GM12878 (cell line): ENCODE measurements around the gene RRN3. TPM values are rescaled to one million over a fixed set of nuclear protein-coding genes. Genes with fewer than 3 reads are reported as not detected.
A peak's percentile ranks its signal among the peaks of the same experiment; 100 is the strongest.
"Not testable (repeated sequence)": the region's sequence is repeated elsewhere in the genome, so short reads cannot be mapped to it uniquely, and the experiment has no call there.

Experiments used
- ATAC-seq: fragments of 200-7000 bp; cut with Tn5 transposase; 3 replicates; pipeline ENCODE4 v1.9.1; 2020; ENCODE audit warnings: mild to moderate bottlenecking, moderate library complexity
- BruUV-seq: library from RNA; stranded (reverse); fragments of 400-500 nt; replicated peaks from 2 replicates; lab custom pipeline; 2021; lab: Mats Ljungman, UMichigan
- CTCF ChIA-PET: fragments of 300-600 bp; sonication (Branson Sonifier 250); formaldehyde crosslinking; extraction: SDS; loops from one replicate; lab custom pipeline; 2021; ENCODE audit warnings: inconsistent platforms; lab: Yijun Ruan, JAX
- POLR2A ChIA-PET: fragments of 350-600 bp; formaldehyde crosslinking; extraction: SDS; loops from one replicate; lab custom pipeline; 2021; ENCODE audit warnings: inconsistent platforms; lab: Charles Lee
- RAD21 ChIA-PET: fragments of 300-600 bp; sonication (Branson Sonifier 250); formaldehyde crosslinking; loops from one replicate; lab custom pipeline; 2023; ENCODE audit warnings: antibody characterized with exemption; ENCODE audit not compliant: unreplicated experiment; lab: Charles Lee
- SMC1A ChIA-PET: fragments of 300-600 bp; sonication (Branson Sonifier 250); formaldehyde crosslinking; loops from one replicate; lab custom pipeline; 2023; ENCODE audit not compliant: unreplicated experiment, uncharacterized antibody; lab: Charles Lee
- DNase-seq: peaks from one replicate; pipeline ENCODE4 v3.0.0-alpha.2; 2011; ENCODE audit warnings: low read depth, low spot score
- FAIRE-seq: peaks from 3 replicates; lab custom pipeline; 2011; peaks lifted over from hg19 to GRCh38; lab: Jason Lieb, UNC
- H2AFZ ChIP-seq: 2 replicates; pipeline ENCODE4 v1.6.0; 2011; ENCODE audit warnings: low read depth, low read length, control low read depth; ENCODE audit not compliant: control insufficient read depth
- H3K27ac ChIP-seq: 2 replicates; pipeline ENCODE4 v1.5.1; 2011; ENCODE audit warnings: control low read depth; ENCODE audit not compliant: control insufficient read depth, insufficient read depth
- H3K27me3 ChIP-seq, 2 experiments: replicated peaks in 1 of 2; 2 replicates each; pipeline versions ENCODE4 v1.6.0 to v1.6.1; 2011; ENCODE audit warnings: low read length in 1 of 2; ENCODE audit not compliant: control insufficient read depth in 2 of 2, insufficient read depth in 2 of 2
- H3K36me3 ChIP-seq, 2 experiments: 2 replicates each; pipeline ENCODE4 v1.5.1; 2011; ENCODE audit warnings: low read length in 1 of 2; ENCODE audit not compliant: control insufficient read depth in 2 of 2, insufficient read depth in 2 of 2
- H3K4me1 ChIP-seq: 2 replicates; pipeline ENCODE4 v1.6.1; 2011; ENCODE audit warnings: mild to moderate bottlenecking, low read length, moderate library complexity, mixed read lengths; ENCODE audit not compliant: control insufficient read depth, insufficient read depth
- H3K4me2 ChIP-seq: 2 replicates; pipeline ENCODE4 v1.6.0; 2011; ENCODE audit warnings: control low read depth; ENCODE audit not compliant: control insufficient read depth, insufficient read depth
- H3K4me3 ChIP-seq: fragments of 200-600 bp; sonication (generic); 2 replicates; pipeline ENCODE4 v1.5.1; 2016
- H3K79me2 ChIP-seq: 2 replicates; pipeline ENCODE4 v1.6.0; 2011; ENCODE audit warnings: low read length; ENCODE audit not compliant: control insufficient read depth, insufficient read depth
- H3K9ac ChIP-seq: 2 replicates; pipeline ENCODE4 v1.8.0; 2011; ENCODE audit warnings: low read length, control low read depth, mixed read lengths; ENCODE audit not compliant: control insufficient read depth, insufficient read depth
- H3K9me3 ChIP-seq: replicated peaks from 3 replicates; pipeline ENCODE4 v1.5.1; 2011; ENCODE audit warnings: mild to moderate bottlenecking, low read length; ENCODE audit not compliant: control insufficient read depth, insufficient read depth
- H4K20me1 ChIP-seq: 2 replicates; pipeline ENCODE4 v1.6.0; 2011; ENCODE audit not compliant: control insufficient read depth, insufficient read depth
- JUNB ChIP-seq: IDR thresholded peaks from 2 replicates; pipeline ENCODE4 v1.6.1; 2016; ENCODE audit warnings: antibody characterized with exemption, mild to moderate bottlenecking
- NFIC ChIP-seq: IDR thresholded peaks from 2 replicates; pipeline ENCODE4 v1.6.1; 2012; ENCODE audit warnings: low read depth, mild to moderate bottlenecking, inconsistent platforms, low read length, moderate library complexity
- RAD21 ChIP-seq: IDR thresholded peaks from 2 replicates; pipeline ENCODE4 v1.6.1; 2011; ENCODE audit warnings: mild to moderate bottlenecking, low read depth, low read length, moderate library complexity; ENCODE audit not compliant: insufficient read depth
- WGBS: methylation state at CpG from one replicate; pipeline ENCODE4 v1.1.6; 2016; ENCODE audit warnings: low lambda C conversion rate; ENCODE audit not compliant: insufficient replicate concordance, insufficient coverage; ENCODE audit errors: missing lambda C conversion rate; 5-methylcytosine and 5-hydroxymethylcytosine counted together
- in situ Hi-C: fragments of 300-500 bp; cut with MboI; formaldehyde crosslinking; loops from 9 replicates; pipeline ENCODE4 v1.14.3; 2018; ENCODE audit warnings: mixed read lengths
- intact Hi-C: fragments of 100-400 bp; cut with micrococcal nuclease; formaldehyde crosslinking; loops from one replicate; pipeline ENCODE4 v1.14.2; 2022; ENCODE audit not compliant: unreplicated experiment
- polyA plus RNA-seq, 11 experiments: library from polyadenylated mRNA; depleted of rRNA in 4 of 11; unstranded in 6 of 11; stranded (reverse) in 5 of 11; fragments of >200 nt; fragmentation: Nextera tagmentation in 4 of 11; fragmentation: Illumina TruSeq in 1 of 11; extraction: Ambion mirVana in 4 of 11; extraction: Trizol in 1 of 11; gene quantifications; 1 replicate in 1 of 11; 2 replicates in 10 of 11; pipeline versions ENCODE4 v1.2.1 to v1.2.3, GENCODE V29; 2011 to 2016; ENCODE audit warnings: inconsistent platforms in 2 of 11, missing spikeins in 2 of 11, low read depth in 1 of 11
- total RNA-seq, 4 experiments: library from RNA; depleted of rRNA in 3 of 4; stranded (reverse); fragments of >200 nt in 3 of 4; fragmentation: Illumina TruSeq in 1 of 4; extraction: Trizol in 1 of 4; gene quantifications; 2 replicates each; pipeline versions ENCODE4 v1.2.1 to v1.2.3, GENCODE V29; 2013 to 2021
- TF ChIP-seq, protein P1 (sequence below), 3 experiments: IDR thresholded peaks in 2 of 3; conservative IDR thresholded peaks in 1 of 3; 2 replicates each; pipeline ENCODE4 v1.5.1; 2011; ENCODE audit warnings: low read depth in 3 of 3, low read length in 3 of 3, mild to moderate bottlenecking in 3 of 3, control low read depth in 2 of 3, moderate library complexity in 2 of 3, inconsistent platforms in 1 of 3, mixed read lengths in 1 of 3; ENCODE audit not compliant: control insufficient read depth in 2 of 3, insufficient read depth in 1 of 3; ENCODE audit errors: extremely low read depth in 1 of 3
- TF ChIP-seq, protein P2 (sequence below): fragments of 450-650 bp; IDR thresholded peaks from 2 replicates; pipeline ENCODE4 v1.6.1; 2017; ENCODE audit warnings: low read depth, mild to moderate bottlenecking, moderate library complexity
- TF ChIP-seq, protein P3 (sequence below): fragments of 450-650 bp; IDR thresholded peaks from 2 replicates; pipeline ENCODE4 v1.6.1; 2017; ENCODE audit warnings: mild to moderate bottlenecking, low read depth, inconsistent platforms; ENCODE audit not compliant: poor library complexity, severe bottlenecking
- TF ChIP-seq, protein P4 (sequence below): IDR thresholded peaks from 2 replicates; pipeline ENCODE4 v1.6.1; 2012; ENCODE audit warnings: low read length, inconsistent platforms

Gene RRN3
- total and polyA plus RNA-seq, 10 of the 15 experiments (the other 5 are each of a cell fraction or from before 2014, with no cell fraction given) = 21.9 to 55.5 (median 33.2) TPM

DNA sequence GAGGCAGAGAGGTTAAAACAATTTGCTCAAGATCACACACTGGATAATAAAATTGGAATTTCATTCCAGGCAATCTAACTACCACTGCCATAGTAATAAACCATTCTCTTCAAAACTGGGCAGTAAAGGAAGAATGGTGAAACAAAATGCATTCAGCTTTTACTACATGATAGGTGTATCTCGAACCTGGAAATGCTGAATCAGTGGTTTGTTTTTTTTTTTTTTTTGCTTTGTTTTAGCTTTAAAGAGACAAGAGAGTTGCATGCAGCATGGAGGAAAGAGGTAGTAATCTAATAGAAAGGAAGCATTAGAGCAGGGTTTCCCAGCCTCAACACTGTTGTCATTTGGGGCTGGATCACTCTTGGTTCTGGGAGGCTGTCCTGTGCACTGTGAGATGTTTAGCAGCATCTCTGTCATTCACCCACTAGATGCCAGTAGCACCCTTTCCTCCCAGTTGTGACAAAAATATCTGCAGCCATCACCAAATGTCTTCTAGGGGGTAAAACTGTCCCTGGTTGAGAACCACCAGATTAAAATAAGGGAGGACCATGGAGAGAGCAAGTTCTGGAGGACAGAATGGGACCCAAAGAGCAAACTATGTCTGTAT is 3.3 kb downstream of the RRN3 start:
- in situ Hi-C loops = loop anchor here (25.0 kb wide), 1 partner anchor 453 kb away; the partner anchor contains the start of genes BFAR and PARN
- DNase-seq, H3K27ac ChIP-seq, H4K20me1 ChIP-seq, H3K4me3 ChIP-seq, H3K9ac ChIP-seq, BruUV-seq, H2AFZ ChIP-seq, intact Hi-C loops, FAIRE-seq, H3K36me3 ChIP-seq, RAD21 ChIA-PET, SMC1A ChIA-PET, H3K27me3 ChIP-seq, H3K9me3 ChIP-seq, CTCF ChIA-PET, H3K4me2 ChIP-seq, H3K4me1 ChIP-seq, POLR2A ChIA-PET: not testable (repeated sequence)
- peak; percentile 28 for ATAC-seq
- peaks cover 19% of the 10 kb centered on the region for H3K79me2 ChIP-seq
- peak; percentile 12; the same call in 1 of the 2 replicates for TF ChIP-seq RAD21
- TF ChIP-seq, protein P1, sequence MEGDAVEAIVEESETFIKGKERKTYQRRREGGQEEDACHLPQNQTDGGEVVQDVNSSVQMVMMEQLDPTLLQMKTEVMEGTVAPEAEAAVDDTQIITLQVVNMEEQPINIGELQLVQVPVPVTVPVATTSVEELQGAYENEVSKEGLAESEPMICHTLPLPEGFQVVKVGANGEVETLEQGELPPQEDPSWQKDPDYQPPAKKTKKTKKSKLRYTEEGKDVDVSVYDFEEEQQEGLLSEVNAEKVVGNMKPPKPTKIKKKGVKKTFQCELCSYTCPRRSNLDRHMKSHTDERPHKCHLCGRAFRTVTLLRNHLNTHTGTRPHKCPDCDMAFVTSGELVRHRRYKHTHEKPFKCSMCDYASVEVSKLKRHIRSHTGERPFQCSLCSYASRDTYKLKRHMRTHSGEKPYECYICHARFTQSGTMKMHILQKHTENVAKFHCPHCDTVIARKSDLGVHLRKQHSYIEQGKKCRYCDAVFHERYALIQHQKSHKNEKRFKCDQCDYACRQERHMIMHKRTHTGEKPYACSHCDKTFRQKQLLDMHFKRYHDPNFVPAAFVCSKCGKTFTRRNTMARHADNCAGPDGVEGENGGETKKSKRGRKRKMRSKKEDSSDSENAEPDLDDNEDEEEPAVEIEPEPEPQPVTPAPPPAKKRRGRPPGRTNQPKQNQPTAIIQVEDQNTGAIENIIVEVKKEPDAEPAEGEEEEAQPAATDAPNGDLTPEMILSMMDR (IDR thresholded peaks at IDR 0.05 in 2 of 3, conservative IDR thresholded peaks at IDR 0.05 in 1 of 3; ENCODE audit: control insufficient read depth in 2 of 3, extremely low read depth in 1 of 3, insufficient read depth in 1 of 3, low read depth in 3 of 3, low read length in 3 of 3) = peak in 1 of 3 experiments; percentile 12; a peak in 1 of 6 replicates
- 100% methylated on average over 1 of the region's 1 CpG for WGBS

DNA sequence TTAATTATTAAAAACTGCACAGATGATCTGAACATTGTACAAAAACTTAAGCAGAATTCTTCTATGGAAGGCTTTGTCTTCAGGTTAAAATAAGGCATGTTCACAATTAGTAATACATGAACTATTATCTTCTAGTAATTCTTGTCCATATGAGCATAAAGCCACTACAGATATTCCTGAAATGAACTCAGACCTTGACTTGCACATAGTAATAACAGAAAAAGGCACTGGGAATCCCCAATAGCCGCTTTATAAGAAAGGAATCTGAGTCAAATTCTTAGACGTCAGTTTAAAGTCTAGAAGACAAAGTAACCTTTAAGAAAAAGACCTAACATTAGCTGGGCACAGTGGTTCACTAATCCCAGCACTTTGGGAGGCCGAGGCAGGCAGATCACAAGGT is 11.3 kb downstream of the RRN3 start:
- H3K27me3 ChIP-seq, DNase-seq, H3K9me3 ChIP-seq, SMC1A ChIA-PET, CTCF ChIA-PET, H3K36me3 ChIP-seq, BruUV-seq, FAIRE-seq, H3K27ac ChIP-seq, H3K79me2 ChIP-seq, H3K4me2 ChIP-seq, H3K4me3 ChIP-seq, H3K4me1 ChIP-seq, intact Hi-C loops, H2AFZ ChIP-seq, RAD21 ChIA-PET, H3K9ac ChIP-seq, POLR2A ChIA-PET, H4K20me1 ChIP-seq: not testable (repeated sequence)
- in situ Hi-C loops = loop anchor here (25.0 kb wide), 1 partner anchor 445 kb away; the partner anchor contains the start of genes BFAR and PARN
- 5% methylated on average over 3 of the region's 3 CpGs for WGBS
- ATAC-seq = peak; percentile 80
- TF ChIP-seq NFIC (peak; percentile 55; the same call in 1 of the 2 replicates), JUNB (peak; percentile 80)
- TF ChIP-seq, protein P2, sequence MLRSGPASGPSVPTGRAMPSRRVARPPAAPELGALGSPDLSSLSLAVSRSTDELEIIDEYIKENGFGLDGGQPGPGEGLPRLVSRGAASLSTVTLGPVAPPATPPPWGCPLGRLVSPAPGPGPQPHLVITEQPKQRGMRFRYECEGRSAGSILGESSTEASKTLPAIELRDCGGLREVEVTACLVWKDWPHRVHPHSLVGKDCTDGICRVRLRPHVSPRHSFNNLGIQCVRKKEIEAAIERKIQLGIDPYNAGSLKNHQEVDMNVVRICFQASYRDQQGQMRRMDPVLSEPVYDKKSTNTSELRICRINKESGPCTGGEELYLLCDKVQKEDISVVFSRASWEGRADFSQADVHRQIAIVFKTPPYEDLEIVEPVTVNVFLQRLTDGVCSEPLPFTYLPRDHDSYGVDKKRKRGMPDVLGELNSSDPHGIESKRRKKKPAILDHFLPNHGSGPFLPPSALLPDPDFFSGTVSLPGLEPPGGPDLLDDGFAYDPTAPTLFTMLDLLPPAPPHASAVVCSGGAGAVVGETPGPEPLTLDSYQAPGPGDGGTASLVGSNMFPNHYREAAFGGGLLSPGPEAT = peak; percentile 48; the same call in 1 of the 2 replicates
- TF ChIP-seq, protein P3, sequence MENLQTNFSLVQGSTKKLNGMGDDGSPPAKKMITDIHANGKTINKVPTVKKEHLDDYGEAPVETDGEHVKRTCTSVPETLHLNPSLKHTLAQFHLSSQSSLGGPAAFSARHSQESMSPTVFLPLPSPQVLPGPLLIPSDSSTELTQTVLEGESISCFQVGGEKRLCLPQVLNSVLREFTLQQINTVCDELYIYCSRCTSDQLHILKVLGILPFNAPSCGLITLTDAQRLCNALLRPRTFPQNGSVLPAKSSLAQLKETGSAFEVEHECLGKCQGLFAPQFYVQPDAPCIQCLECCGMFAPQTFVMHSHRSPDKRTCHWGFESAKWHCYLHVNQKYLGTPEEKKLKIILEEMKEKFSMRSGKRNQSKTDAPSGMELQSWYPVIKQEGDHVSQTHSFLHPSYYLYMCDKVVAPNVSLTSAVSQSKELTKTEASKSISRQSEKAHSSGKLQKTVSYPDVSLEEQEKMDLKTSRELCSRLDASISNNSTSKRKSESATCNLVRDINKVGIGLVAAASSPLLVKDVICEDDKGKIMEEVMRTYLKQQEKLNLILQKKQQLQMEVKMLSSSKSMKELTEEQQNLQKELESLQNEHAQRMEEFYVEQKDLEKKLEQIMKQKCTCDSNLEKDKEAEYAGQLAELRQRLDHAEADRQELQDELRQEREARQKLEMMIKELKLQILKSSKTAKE = peak; percentile 63
- TF ChIP-seq, protein P4, sequence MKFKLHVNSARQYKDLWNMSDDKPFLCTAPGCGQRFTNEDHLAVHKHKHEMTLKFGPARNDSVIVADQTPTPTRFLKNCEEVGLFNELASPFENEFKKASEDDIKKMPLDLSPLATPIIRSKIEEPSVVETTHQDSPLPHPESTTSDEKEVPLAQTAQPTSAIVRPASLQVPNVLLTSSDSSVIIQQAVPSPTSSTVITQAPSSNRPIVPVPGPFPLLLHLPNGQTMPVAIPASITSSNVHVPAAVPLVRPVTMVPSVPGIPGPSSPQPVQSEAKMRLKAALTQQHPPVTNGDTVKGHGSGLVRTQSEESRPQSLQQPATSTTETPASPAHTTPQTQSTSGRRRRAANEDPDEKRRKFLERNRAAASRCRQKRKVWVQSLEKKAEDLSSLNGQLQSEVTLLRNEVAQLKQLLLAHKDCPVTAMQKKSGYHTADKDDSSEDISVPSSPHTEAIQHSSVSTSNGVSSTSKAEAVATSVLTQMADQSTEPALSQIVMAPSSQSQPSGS = peak; percentile 39; the same call in 1 of the 2 replicates
